ENCODE results near the gene HCN3. TPM values are rescaled to one million over a fixed set of nuclear protein-coding genes. Genes with fewer than 3 reads are reported as not detected.

The HCN3 gene
- total and polyA plus RNA-seq, 2 of the 13 experiments (the other 11 are each of a cell fraction or from before 2014, with no cell fraction given), result 2.4 to 10.2 TPM

GRCh38 chr1:155273343-155274245 is 3.7 kb upstream of the HCN3 start, which contains the start of gene CLK2 (continued):
- peak; percentile 36 for TF ChIP-seq GABPA (IDR thresholded peaks at IDR 0.05; ENCODE audit: low read depth, low read length)
- peak; percentile 84 for TF ChIP-seq GABPA (CRISPR knock-in tag; IDR thresholded peaks at IDR 0.05; ENCODE audit: low read depth)
- no peak for TF ChIP-seq KLF11 (CRISPR knock-in tag; IDR thresholded peaks at IDR 0.05)
- TF ChIP-seq ZSCAN22 (CRISPR knock-in tag; IDR thresholded peaks at IDR 0.05), result no peak
- no peak for TF ChIP-seq ZNF510 (CRISPR knock-in tag; IDR thresholded peaks at IDR 0.05; ENCODE audit: low read depth)
- TF ChIP-seq ZFP90 (CRISPR knock-in tag; IDR thresholded peaks at IDR 0.05; ENCODE audit: borderline replicate concordance), result no peak; the same call in 1 of the 2 replicates
- TF ChIP-seq ZBED4 (CRISPR knock-in tag; IDR thresholded peaks at IDR 0.05; ENCODE audit: borderline replicate concordance), result 0 out of 2 replicates have a peak, but pooled peaks have one; percentile 40
- peak; percentile 99 for TF ChIP-seq GMEB2 (CRISPR knock-in tag; IDR thresholded peaks at IDR 0.05; ENCODE audit: low read depth)
- no peak for TF ChIP-seq TP53 (CRISPR knock-in tag; conservative IDR thresholded peaks at IDR 0.05)
- no peak for TF ChIP-seq SNAI1 (CRISPR knock-in tag; IDR thresholded peaks at IDR 0.05; ENCODE audit: borderline replicate concordance)
- no peak for TF ChIP-seq ZNF44 (CRISPR knock-in tag; IDR thresholded peaks at IDR 0.05)
- TF ChIP-seq HNRNPUL1 (IDR thresholded peaks at IDR 0.05; ENCODE audit: low read depth, low read length), result no peak
- peak; percentile 64; the same call in 1 of the 2 replicates for TF ChIP-seq ZBTB7A (CRISPR knock-in tag; IDR thresholded peaks at IDR 0.05)
- no peak for TF ChIP-seq ZNF549 (CRISPR knock-in tag; IDR thresholded peaks at IDR 0.05)
- no peak for TF ChIP-seq SCMH1 (CRISPR knock-in tag; IDR thresholded peaks at IDR 0.05; ENCODE audit: borderline replicate concordance)
- TF ChIP-seq KLF15 (CRISPR knock-in tag; IDR thresholded peaks at IDR 0.05; ENCODE audit: borderline replicate concordance), result no peak
- TF ChIP-seq ARHGAP35 (CRISPR knock-in tag; IDR thresholded peaks at IDR 0.05; ENCODE audit: borderline replicate concordance), result 0 out of 2 replicates have a peak, but pooled peaks have one; percentile 55
- TF ChIP-seq CEBPG (CRISPR knock-in tag; IDR thresholded peaks at IDR 0.05), result peak; percentile 25; the same call in 1 of the 2 replicates
- no peak for TF ChIP-seq NBN (conservative IDR thresholded peaks at IDR 0.05)
- TF ChIP-seq NCOA2 (CRISPR knock-in tag; IDR thresholded peaks at IDR 0.05), result peak; percentile 11; the same call in 1 of the 2 replicates
- TF ChIP-seq ATF7 (IDR thresholded peaks at IDR 0.05), result no peak
- no peak for TF ChIP-seq ATF7 (CRISPR knock-in tag; IDR thresholded peaks at IDR 0.05)
- TF ChIP-seq PREB (CRISPR knock-in tag; IDR thresholded peaks at IDR 0.05), result no peak
- no peak for TF ChIP-seq SP1 (IDR thresholded peaks at IDR 0.05)
- peak; percentile 90 for TF ChIP-seq SP1 (CRISPR knock-in tag; IDR thresholded peaks at IDR 0.05)
- peak; percentile 84 for TF ChIP-seq NR2C2 (CRISPR knock-in tag; IDR thresholded peaks at IDR 0.05; ENCODE audit: borderline replicate concordance)
